ENCODE data around the gene SNAPIN. TPM values are rescaled to one million over a fixed set of nuclear protein-coding genes. Genes with fewer than 3 reads are reported as not detected.

SNAPIN gene
- total and polyA plus RNA-seq, 9 of the 15 experiments (the other 6 are each of a cell fraction or from before 2014, with no cell fraction given) = 11.2 to 43.9 (median 32.3) TPM

GRCh38 chr1:153658400-153659174 lies at the start of gene SNAPIN (continued):
- TF ChIP-seq E2F3 (CRISPR knock-in tag; IDR thresholded peaks at IDR 0.05) (no peak), NFYB (IDR thresholded peaks at IDR 0.05; ENCODE audit: extremely low read depth, insufficient read length) (no peak), AFF1 (IDR thresholded peaks at IDR 0.05; ENCODE audit: low read depth in 1 of 2, partially characterized antibody in 2 of 2) (peak in 1 of 2 experiments; percentile 94), YY1 (IDR thresholded peaks at IDR 0.05; ENCODE audit: borderline replicate concordance in 1 of 3, control insufficient read depth in 1 of 3, extremely low read depth in 1 of 3, insufficient read depth in 3 of 3, insufficient read length in 1 of 3, insufficient replicate concordance in 2 of 3, low read depth in 1 of 3, low read length in 2 of 3) (peak; percentile 11 to 80 (median 74)), NBN (IDR thresholded peaks at IDR 0.05; ENCODE audit: low read depth) (no peak), TGIF2 (CRISPR knock-in tag; IDR thresholded peaks at IDR 0.05) (no peak), SAP30 (IDR thresholded peaks at IDR 0.05; ENCODE audit: borderline replicate concordance, insufficient read depth, low read depth, low read length, poor library complexity, severe bottlenecking) (no peak), RB1 (IDR thresholded peaks at IDR 0.05; ENCODE audit: low read depth) (peak; percentile 56; the same call in 1 of the 2 replicates), MEIS2 (IDR thresholded peaks at IDR 0.05; ENCODE audit: partially characterized antibody) (no peak), MIER1 (IDR thresholded peaks at IDR 0.05; ENCODE audit: low read depth) (no peak), CBX3 (IDR thresholded peaks at IDR 0.05; ENCODE audit: borderline replicate concordance in 1 of 2, low read length in 2 of 2) (no peak), ZBTB40 (IDR thresholded peaks at IDR 0.05) (peak; percentile 73), ZBTB40 (CRISPR knock-in tag; IDR thresholded peaks at IDR 0.05) (no peak)

Measured in K562 (cell line).